Germinal center (tissue), 1 donor: Measurements from ENCODE around the gene CNN3.

Experiments used
- DNase-seq: peaks from one replicate; pipeline ENCODE4 v3.0.0; 2012; ENCODE audit warnings: mixed read lengths, low spot score

CNN3 gene

GRCh38 chr1:94854458-94855306 lies 72.2 kb downstream of the CNN3 start:
- DNase-seq = peak; percentile 86

- DNase-seq = no peak
Measured at GRCh38 chr1:94852788-94853187, 74.1 kb downstream of the CNN3 start.

- DNase-seq = no peak
Measured at GRCh38 chr1:94851571-94851970, 75.3 kb downstream of the CNN3 start.
